ENCODE measurements around the gene SLC6A1. TPM values are rescaled to one million over a fixed set of nuclear protein-coding genes. Genes with fewer than 3 reads are reported as not detected.

SLC6A1 gene
- total RNA-seq, 2 donors from 2014 or later, result 0.21 to 0.36 TPM

GRCh38 chr3:10986592-10986991, 6.0 kb upstream of the SLC6A1 start:
- intact Hi-C loops (cut with DNase I, micrococcal nuclease), result no loop called here
- ATAC-seq (no peak), DNase-seq (no peak)

DNA sequence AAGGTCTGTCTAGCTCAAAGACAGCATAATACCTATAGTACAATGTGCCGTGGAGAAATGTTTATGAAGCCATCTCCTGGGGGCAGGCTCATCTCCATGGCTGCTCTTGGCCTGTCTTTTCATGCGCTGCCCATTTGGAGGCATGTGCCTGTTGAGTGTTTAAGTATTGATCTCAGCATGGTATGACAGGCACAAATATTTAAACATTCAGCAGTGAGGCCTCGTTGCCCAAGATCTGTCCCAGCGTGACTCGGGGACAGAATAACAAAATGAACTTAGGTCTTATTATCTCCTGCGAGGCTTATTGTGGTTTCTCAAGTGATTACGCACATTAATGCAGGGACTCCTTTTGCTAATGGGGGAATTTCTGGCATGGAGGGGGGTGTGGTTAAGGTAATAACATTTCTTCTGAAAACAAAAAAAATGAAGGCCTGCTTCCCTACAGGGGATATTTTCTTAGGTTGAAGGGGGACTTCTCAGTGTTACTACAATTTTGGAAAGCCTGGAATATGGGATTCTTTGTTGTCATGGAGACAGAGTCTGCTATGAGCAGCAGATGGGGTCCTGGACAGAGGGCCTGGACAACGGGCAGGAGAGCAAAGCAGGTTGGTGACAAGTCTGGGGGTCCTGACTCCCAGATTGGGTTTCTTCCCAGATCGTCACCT, 4.4 kb upstream of the SLC6A1 start:
- ATAC-seq, result no peak
- no peak for DNase-seq
- intact Hi-C loops (cut with DNase I, micrococcal nuclease), result no loop called here

- ATAC-seq (no peak), DNase-seq (no peak)
- intact Hi-C loops (cut with DNase I, micrococcal nuclease), result no loop called here
These were observed 3.5 kb upstream of the SLC6A1 start for GRCh38 chr3:10988991-10989484.

- ATAC-seq (no peak), DNase-seq (no peak)
- intact Hi-C loops (cut with DNase I, micrococcal nuclease), result no loop called here
These were observed 588 bp downstream of the SLC6A1 start for GRCh38 chr3:10992943-10993728.

DNA sequence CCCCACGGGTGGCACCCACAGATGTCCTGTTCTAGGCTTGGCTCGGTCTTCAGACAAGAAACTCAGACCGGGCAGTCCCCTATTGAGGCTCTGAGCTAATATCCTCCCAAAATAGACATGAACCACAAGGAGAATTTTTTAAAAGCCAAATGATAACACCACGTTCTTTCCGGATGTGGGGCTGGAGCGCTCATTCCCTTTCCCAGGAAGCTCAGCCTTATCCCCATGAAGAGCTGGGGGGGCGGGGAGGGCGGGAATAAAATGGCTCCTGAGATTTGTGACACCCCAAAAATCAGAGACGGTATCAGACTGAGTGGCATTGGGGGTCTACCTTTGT, 1.1 kb downstream of the SLC6A1 start:
- no peak for DNase-seq
- intact Hi-C loops (cut with DNase I, micrococcal nuclease), result no loop called here
- ATAC-seq, result no peak

- ATAC-seq, result no peak
- intact Hi-C loops (cut with DNase I, micrococcal nuclease), result no loop called here
- no peak for DNase-seq
These were observed 1.8 kb downstream of the SLC6A1 start for GRCh38 chr3:10994306-10994705.

- ATAC-seq (no peak), DNase-seq (no peak)
- intact Hi-C loops (cut with DNase I, micrococcal nuclease), result no loop called here
These were observed 3.3 kb downstream of the SLC6A1 start for GRCh38 chr3:10995871-10996270.

DNA sequence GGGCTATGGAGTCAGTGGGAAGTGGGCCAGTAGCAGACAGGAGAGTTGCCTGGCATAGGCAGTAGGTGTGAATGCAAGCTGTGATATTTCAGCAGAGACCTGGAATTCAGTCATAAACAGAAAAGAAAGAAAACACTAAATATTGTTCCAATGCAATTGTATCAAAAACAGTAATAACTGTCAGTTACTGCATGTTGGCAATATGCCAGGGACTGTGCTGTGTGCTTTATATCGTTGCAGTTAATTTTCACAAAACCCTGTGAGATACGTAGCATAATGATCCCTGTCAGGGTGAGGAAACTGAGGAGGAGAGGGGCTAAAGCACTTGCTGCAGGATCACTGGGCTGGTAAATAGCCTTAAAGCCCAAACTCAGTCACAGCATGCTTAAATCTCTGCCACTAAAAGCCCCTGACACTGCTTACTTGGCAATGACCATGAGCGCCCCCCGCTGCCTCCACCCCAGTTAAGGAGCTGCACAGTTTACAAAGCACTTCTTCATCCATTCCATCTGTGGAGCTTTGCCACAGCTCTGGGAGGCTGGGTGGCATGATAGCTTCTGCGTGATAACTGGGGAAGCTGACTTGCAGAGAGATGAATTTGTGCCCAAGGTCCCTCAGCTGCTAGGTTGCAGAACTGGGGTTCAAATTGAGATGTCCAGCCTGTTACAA, 3.9 kb downstream of the SLC6A1 start:
- ATAC-seq, result no peak
- intact Hi-C loops (cut with DNase I, micrococcal nuclease), result no loop called here
- no peak for DNase-seq

- no peak for ATAC-seq
- intact Hi-C loops (cut with DNase I, micrococcal nuclease), result no loop called here
These were observed 4.6 kb downstream of the SLC6A1 start for GRCh38 chr3:10997196-10997595.

DNA sequence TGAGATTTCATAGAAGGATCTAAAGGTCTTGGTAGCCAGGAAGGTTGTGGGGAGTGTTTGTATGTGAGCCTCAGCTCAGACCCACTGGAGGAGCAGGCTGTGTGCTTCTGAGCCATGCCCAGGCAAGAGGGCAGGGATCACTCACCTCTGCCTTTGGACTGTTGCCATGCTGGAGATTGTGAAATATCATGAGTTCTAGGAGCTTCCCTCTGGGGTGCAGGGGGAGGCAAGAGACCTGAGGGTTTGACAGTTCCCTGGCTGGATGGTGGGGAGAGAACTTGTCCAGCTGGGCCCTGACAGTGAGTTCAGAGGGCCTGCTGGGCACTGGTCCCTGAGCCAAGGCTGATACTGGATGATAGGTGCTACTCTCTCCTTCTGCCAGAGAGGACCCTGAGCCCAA, 6.0 kb downstream of the SLC6A1 start:
- ATAC-seq (no peak), DNase-seq (no peak)
- intact Hi-C loops (cut with DNase I, micrococcal nuclease), result no loop called here

More at GRCh38 chr3:10997196-10997595, 4.6 kb downstream of the SLC6A1 start:
- DNase-seq, result no peak

DNA sequence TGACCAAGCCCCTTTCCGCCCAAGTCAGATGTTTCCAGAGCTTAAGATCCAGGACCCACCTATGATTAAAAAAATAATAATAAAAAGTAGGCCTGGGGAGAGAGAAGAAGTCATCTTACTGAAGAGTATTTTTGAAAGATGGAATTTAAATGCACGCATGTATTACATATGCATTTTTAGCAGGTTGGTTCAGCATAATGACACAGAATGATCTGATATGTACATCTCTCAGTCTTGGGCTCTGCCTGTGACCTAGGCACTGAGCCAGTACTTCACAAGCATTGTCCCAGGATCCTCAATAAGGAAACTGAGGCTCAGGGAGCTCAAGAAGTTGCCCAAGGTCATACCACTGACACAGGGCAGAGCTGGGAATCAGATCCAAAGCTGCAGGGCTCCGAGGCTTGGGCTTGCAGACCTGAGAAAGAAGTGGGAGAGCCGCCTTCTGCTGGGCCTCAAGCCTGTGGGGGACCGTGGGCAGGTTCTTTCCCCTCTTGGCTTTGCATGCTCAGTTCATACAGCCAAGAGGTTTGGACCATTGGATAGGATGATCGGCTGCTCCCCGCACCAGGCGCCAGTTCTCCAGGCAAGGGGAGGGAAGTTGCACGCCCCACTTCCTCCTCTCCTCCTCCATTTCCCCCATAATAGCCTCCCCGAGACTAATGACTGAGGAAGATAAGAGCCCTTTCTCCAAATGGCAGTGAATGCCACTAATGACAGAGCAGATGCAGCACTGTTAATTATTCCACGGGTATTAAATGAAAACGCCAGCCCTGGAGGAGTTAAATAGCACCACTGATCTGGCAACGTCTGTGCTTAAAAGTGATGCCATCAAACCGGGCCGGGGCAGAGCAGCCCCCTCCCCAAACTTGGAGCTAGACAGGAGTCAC, 6.9 kb downstream of the SLC6A1 start:
- intact Hi-C loops (cut with DNase I, micrococcal nuclease), result no loop called here
- DNase-seq, result no peak
- no peak for ATAC-seq

- DNase-seq (no peak), ATAC-seq (no peak)
- intact Hi-C loops (cut with DNase I, micrococcal nuclease), result no loop called here
These were observed 8.0 kb downstream of the SLC6A1 start for GRCh38 chr3:11000528-11000927.

DNA sequence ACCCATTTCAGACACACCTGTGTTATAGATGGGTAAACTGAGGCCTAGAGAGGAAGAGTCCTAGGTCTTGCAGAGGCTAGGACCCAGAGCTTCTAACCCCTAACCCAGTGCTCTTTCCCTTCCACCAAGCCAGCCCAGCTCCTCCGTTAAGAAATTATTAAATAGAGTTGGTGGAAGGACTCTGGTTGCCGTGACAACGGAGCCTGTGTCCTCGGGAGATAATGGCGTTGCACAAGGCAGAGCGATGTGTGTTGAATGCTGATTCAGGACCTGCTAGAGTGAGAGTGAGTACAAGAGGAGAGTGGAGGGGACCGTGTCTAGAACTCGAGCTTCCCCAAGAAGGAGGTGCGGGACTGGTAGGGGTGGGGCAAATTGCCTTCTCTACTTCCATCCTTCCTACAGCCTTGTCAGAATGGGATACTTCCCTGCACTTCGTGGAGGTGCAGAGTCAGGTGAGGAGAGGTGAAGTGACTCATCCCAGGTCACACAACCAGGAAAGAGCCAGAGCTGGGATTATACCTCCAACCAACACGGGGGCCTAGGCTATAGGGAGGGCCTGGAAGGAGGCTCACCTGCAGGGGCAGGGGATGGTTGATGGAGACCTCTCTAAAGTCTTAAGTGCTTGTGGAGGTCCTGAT, 8.6 kb downstream of the SLC6A1 start:
- DNase-seq, result no peak
- intact Hi-C loops (cut with DNase I, micrococcal nuclease), result no loop called here
- ATAC-seq, result no peak

DNA sequence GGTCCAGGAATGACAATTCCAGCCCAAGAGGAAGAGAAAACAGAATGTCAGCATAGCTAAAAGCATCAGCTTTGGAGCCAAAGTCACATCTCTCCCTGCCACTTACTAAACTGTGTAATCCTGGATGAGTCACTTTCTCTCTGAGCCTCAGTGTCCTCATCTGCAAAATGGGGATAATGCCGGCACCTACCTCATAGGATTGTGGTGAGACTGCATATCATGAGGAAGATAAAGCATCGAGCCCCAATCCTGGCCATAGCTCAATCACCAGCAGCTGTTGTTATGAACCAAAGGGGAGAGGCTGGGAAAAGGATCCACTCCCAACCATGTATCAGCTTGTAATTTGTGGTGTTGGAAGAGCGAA, 9.1 kb downstream of the SLC6A1 start:
- no peak for DNase-seq
- intact Hi-C loops (cut with DNase I, micrococcal nuclease), result no loop called here
- no peak for ATAC-seq

GRCh38 chr3:11002371-11002807, 9.8 kb downstream of the SLC6A1 start:
- DNase-seq, result no peak
- no peak for ATAC-seq
- intact Hi-C loops (cut with DNase I, micrococcal nuclease), result no loop called here

- DNase-seq, result no peak
- intact Hi-C loops (cut with DNase I, micrococcal nuclease), result no loop called here
- no peak for ATAC-seq
These were observed 12.0 kb downstream of the SLC6A1 start for GRCh38 chr3:11004563-11004962.

DNA sequence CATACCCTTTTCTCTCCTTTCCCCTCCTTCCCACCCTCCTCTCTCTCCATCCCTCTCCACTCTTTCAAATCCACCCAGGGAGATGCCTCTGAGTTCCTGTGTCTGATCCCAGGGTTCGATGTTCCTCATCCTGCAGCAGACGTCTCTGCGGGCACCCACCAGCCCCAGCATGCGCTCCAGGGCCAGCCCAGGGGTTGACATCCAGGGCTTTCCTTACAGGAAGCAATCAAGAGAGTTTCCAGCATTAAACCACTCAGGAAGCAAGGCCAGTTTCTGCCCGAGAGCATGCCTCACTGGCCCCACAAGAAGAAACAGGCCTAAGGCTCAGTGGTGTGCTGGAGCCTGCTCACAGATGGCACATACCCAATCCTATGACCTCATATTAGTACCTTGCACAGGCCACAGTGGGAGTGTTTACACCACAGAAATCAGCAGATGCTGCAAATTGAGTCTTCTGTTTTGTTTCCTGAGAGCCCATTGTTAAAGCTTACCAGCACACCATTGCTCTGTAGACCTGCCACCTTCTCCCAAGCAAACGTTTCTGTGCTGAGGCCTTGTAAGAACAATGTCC, 13.2 kb downstream of the SLC6A1 start:
- ATAC-seq (no peak), DNase-seq (no peak)
- intact Hi-C loops (cut with DNase I, micrococcal nuclease), result no loop called here

Data from left colon (tissue), 2 donors.